MM.1S (cell line): Measurements from ENCODE around the gene SYTL3.
"Not testable (repeated sequence)": the region's sequence is repeated elsewhere in the genome, so short reads cannot be mapped to it uniquely, and the experiment has no call there.

Experiments
- DNase-seq: peaks from one replicate; pipeline ENCODE4 v3.0.0-alpha.2; 2015
- H2AFZ ChIP-seq: fragments of 300-600 bp; sonication (generic); 2 replicates; pipeline ENCODE4 v1.6.0; 2016; ENCODE audit warnings: antibody characterized with exemption, low read length
- H3F3A ChIP-seq: fragments of 300-600 bp; sonication (generic); 2 replicates; pipeline ENCODE4 v1.6.1; 2016; ENCODE audit warnings: mild to moderate bottlenecking, antibody characterized with exemption, low read length, moderate library complexity, mixed read lengths; ENCODE audit not compliant: insufficient read depth
- H3K27ac ChIP-seq: fragments of 300-600 bp; sonication (generic); 2 replicates; pipeline ENCODE4 v1.5.1; 2016; ENCODE audit warnings: mild to moderate bottlenecking, low read length
- H3K27me3 ChIP-seq: fragments of 300-600 bp; sonication (generic); replicated peaks from 2 replicates; pipeline ENCODE4 v1.6.0; 2016; ENCODE audit warnings: low read length; ENCODE audit not compliant: insufficient read depth
- H3K36me3 ChIP-seq: fragments of 300-600 bp; sonication (generic); replicated peaks from 2 replicates; pipeline ENCODE4 v1.6.1; 2016; ENCODE audit warnings: mild to moderate bottlenecking, low read length, mixed read lengths; ENCODE audit not compliant: insufficient read depth
- H3K4me1 ChIP-seq: fragments of 300-600 bp; sonication (generic); 2 replicates; pipeline ENCODE4 v1.6.1; 2016; ENCODE audit warnings: low read length, mixed read lengths
- H3K4me2 ChIP-seq: fragments of 300-600 bp; sonication (generic); 2 replicates; pipeline ENCODE4 v1.6.0; 2016; ENCODE audit warnings: low read depth, low read length
- H3K4me3 ChIP-seq: fragments of 300-600 bp; sonication (generic); 2 replicates; pipeline ENCODE4 v1.5.1; 2016; ENCODE audit warnings: low read length, mixed read lengths
- H3K79me2 ChIP-seq: fragments of 300-600 bp; sonication (generic); 2 replicates; pipeline ENCODE4 v1.6.1; 2016; ENCODE audit warnings: mixed run types, low read length, mixed read lengths
- H3K9ac ChIP-seq: fragments of 300-600 bp; sonication (generic); 2 replicates; pipeline ENCODE4 v1.6.1; 2016; ENCODE audit warnings: low read length, mixed read lengths
- H3K9me2 ChIP-seq: fragments of 300-600 bp; sonication (generic); replicated peaks from 2 replicates; pipeline ENCODE4 v1.6.1; 2016; ENCODE audit warnings: mild to moderate bottlenecking, low read length, mixed read lengths; ENCODE audit not compliant: insufficient read depth
- H3K9me3 ChIP-seq: fragments of 300-600 bp; sonication (generic); replicated peaks from 2 replicates; pipeline ENCODE4 v1.6.1; 2016; ENCODE audit warnings: mild to moderate bottlenecking, low read length, mixed read lengths; ENCODE audit not compliant: insufficient read depth
- H4K20me1 ChIP-seq: fragments of 300-600 bp; sonication (generic); 2 replicates; pipeline ENCODE4 v1.6.1; 2016; ENCODE audit warnings: mild to moderate bottlenecking, low read length, moderate library complexity, mixed read lengths; ENCODE audit not compliant: insufficient read depth
- EZH2 ChIP-seq: fragments of 300-600 bp; sonication (generic); optimal IDR thresholded peaks from 2 replicates; pipeline ENCODE3; 2017; ENCODE audit warnings: low read depth, mild to moderate bottlenecking, antibody characterized with exemption, low read length, mixed read lengths
- EZH2phosphoT487 ChIP-seq: fragments of 300-600 bp; sonication (generic); IDR thresholded peaks from 2 replicates; pipeline ENCODE4 v1.6.1; 2018; ENCODE audit warnings: antibody characterized with exemption, low read length
- TF ChIP-seq, protein P1 (sequence below): fragments of 300-600 bp; sonication (generic); IDR thresholded peaks from 2 replicates; pipeline ENCODE4 v1.5.1; 2016; ENCODE audit warnings: antibody characterized with exemption, low read length, mixed read lengths

SYTL3 gene

DNA sequence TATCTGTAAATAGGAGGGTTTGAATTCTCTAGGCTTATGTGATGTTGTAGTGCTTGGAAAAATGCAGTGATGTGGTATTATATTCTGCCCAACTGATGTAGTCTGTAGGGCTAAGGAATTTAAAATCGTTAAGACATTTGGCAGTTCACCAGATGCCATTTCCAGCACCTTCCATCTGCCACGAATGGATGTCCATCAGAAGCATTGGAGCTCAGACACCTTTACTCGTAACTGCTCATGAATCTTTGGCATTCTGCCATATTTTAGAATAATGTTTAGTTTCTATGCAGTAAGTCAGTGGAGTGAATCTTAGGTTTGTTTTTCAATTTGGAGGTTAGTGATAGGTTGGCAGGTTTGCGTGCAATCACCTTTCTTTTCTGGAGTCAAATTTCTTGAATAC is 2.4 kb upstream of the SYTL3 start:
- Histone ChIP-seq H3K9me3 (no peaks in the 10 kb centered on the region), H3F3A (peaks cover 8% of the 10 kb centered on the region; the same call in 1 of the 2 replicates), H4K20me1 (no peaks in the 10 kb centered on the region; the same call in 1 of the 2 replicates), H3K79me2 (peaks cover 9% of the 10 kb centered on the region), H3K4me2 (no peak overlapping the region), H3K36me3 (no peaks in the 10 kb centered on the region), H3K27ac (no peak overlapping the region), H3K9ac (no peak overlapping the region), H3K27me3 (no peaks in the 10 kb centered on the region), H2AFZ (no peak overlapping the region), H3K4me3 (no peak overlapping the region), H3K9me2 (no peaks in the 10 kb centered on the region), H3K4me1 (peaks cover 8% of the 10 kb centered on the region; the same call in 1 of the 2 replicates)
- DNase-seq = no peak
- TF ChIP-seq EZH2 = no peak
- no peak for TF ChIP-seq EZH2phosphoT487
- TF ChIP-seq, protein P1, sequence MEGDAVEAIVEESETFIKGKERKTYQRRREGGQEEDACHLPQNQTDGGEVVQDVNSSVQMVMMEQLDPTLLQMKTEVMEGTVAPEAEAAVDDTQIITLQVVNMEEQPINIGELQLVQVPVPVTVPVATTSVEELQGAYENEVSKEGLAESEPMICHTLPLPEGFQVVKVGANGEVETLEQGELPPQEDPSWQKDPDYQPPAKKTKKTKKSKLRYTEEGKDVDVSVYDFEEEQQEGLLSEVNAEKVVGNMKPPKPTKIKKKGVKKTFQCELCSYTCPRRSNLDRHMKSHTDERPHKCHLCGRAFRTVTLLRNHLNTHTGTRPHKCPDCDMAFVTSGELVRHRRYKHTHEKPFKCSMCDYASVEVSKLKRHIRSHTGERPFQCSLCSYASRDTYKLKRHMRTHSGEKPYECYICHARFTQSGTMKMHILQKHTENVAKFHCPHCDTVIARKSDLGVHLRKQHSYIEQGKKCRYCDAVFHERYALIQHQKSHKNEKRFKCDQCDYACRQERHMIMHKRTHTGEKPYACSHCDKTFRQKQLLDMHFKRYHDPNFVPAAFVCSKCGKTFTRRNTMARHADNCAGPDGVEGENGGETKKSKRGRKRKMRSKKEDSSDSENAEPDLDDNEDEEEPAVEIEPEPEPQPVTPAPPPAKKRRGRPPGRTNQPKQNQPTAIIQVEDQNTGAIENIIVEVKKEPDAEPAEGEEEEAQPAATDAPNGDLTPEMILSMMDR = no peak

DNA sequence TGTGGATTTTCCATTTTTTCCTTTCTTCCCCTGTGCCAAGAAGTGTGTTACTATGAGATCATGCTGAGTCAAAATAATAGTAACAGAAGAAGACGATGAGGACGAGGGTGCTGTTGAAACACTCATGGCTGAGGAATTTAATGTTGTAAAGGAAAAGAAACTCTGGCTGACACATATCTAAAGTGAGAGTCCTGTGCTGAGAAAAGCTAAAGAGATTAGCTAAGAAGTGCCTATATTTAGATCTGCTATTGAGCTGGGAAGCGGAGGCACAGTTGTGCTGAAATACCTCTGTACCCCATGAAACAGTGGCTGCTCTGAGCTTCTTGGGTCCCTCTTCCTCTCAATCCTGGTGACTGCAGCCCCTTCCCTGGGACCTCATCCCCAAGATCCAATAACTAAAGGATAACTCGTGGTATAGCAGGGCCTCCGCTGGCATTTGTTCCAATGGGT is 1.1 kb upstream of the SYTL3 start:
- no peak overlapping the region for H2AFZ ChIP-seq
- no peak overlapping the region for H3K4me2 ChIP-seq
- H3K27ac ChIP-seq = no peak overlapping the region
- no peaks in the 10 kb centered on the region for H4K20me1 ChIP-seq
- H3K9ac ChIP-seq = no peak overlapping the region
- no peaks in the 10 kb centered on the region for H3K36me3 ChIP-seq
- TF ChIP-seq EZH2phosphoT487 = no peak
- TF ChIP-seq, protein P1 = no peak
- TF ChIP-seq EZH2 = no peak
- no peak for DNase-seq
- peaks cover under 1% of the 10 kb centered on the region; the same call in 1 of the 2 replicates for H3K79me2 ChIP-seq
- H3K27me3 ChIP-seq = no peaks in the 10 kb centered on the region
- no peaks in the 10 kb centered on the region for H3K9me2 ChIP-seq
- peaks cover 15% of the 10 kb centered on the region for H3F3A ChIP-seq
- H3K4me1 ChIP-seq = peaks cover 15% of the 10 kb centered on the region; the same call in 1 of the 2 replicates
- no peaks in the 10 kb centered on the region for H3K9me3 ChIP-seq
- H3K4me3 ChIP-seq = no peak overlapping the region

DNA sequence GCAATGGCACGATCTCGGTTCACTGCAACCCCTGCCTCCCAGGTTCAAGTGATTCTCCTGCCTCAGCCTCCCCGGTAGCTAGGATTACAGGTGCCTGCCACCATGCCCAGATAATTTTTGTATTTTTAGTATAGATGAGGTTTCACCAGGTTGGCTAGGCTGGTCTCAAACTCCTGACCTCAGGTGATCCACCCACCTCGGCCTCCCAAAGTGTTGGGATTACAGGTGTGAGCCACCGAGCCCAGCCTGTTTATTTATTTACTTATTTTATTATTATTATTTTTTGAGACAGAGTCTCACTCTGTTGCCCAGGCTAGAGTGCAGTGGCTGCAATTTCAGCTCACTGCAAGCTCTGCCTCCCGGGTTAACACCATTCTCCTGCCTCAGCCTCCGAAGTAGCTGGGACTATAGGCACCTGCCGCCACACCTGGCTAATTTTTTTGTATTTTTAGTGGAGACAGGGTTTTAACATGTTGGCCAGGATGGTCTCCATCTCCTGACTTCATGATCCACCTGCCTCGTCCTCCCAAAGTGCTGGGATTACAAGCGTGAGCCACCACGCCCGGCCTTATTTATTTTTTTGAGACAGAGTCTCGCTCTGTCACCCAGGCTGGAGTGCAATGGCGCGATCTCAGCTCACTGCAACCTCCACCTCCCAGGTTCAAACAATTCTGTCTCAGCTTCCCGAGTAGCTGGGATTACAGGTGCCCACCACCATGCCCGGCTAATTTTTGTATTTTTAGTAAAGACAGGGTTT is 2.3 kb downstream of the SYTL3 start:
- H3K4me2 ChIP-seq, H3K79me2 ChIP-seq, H2AFZ ChIP-seq, H3K4me3 ChIP-seq, H3K27ac ChIP-seq, H3K9ac ChIP-seq, H3K9me2 ChIP-seq, H3K27me3 ChIP-seq, H3K9me3 ChIP-seq, H4K20me1 ChIP-seq, H3K36me3 ChIP-seq, DNase-seq: not testable (repeated sequence)
- Histone ChIP-seq H3F3A (peaks cover 20% of the 10 kb centered on the region), H3K4me1 (peaks cover 19% of the 10 kb centered on the region)
